Nephron (organoid): ENCODE measurements around the gene PNMT.

ENCODE experiments used
- H3K27ac Mint-ChIP-seq, 3 experiments: 2 replicates each; pipeline ENCODE4 v1.8.0; 2020; ENCODE audit warnings: mixed read lengths in 3 of 3, mild to moderate bottlenecking in 2 of 3, moderate library complexity in 1 of 3
- H3K27me3 Mint-ChIP-seq: 2 replicates; pipeline ENCODE4 v1.8.0; 2021; ENCODE audit warnings: low read depth, mild to moderate bottlenecking, moderate library complexity, mixed read lengths
- H3K36me3 Mint-ChIP-seq: 2 replicates; pipeline ENCODE4 v1.8.0; 2020; ENCODE audit warnings: low read depth, mixed read lengths
- H3K4me1 Mint-ChIP-seq: 2 replicates; pipeline ENCODE4 v1.8.0; 2020; ENCODE audit warnings: mixed read lengths
- H3K4me3 Mint-ChIP-seq, 3 experiments: 2 replicates each; pipeline ENCODE4 v1.8.0; 2020; ENCODE audit warnings: mild to moderate bottlenecking in 3 of 3, mixed read lengths in 3 of 3, moderate library complexity in 2 of 3
- H3K9me3 Mint-ChIP-seq: 2 replicates; pipeline ENCODE4 v1.8.0; 2020; ENCODE audit warnings: mixed read lengths
- CTCF ChIP-seq, 3 experiments: fragments of 200-600 bp; sonication (generic); IDR thresholded peaks; one replicate each; pipeline ENCODE4 v1.5.0; 2021; ENCODE audit warnings: antibody characterized with exemption in 3 of 3; ENCODE audit not compliant: unreplicated experiment in 3 of 3

Gene PNMT

GRCh38 chr17:39627712-39628516 is 40.3 kb upstream of the PNMT start:
- TF ChIP-seq CTCF (IDR thresholded peaks at IDR 0.05; ENCODE audit: unreplicated experiment in 3 of 3), result no peak
- H3K27me3 Mint-ChIP-seq, result peaks cover 78% of the 10 kb centered on the region
- no peaks in the 10 kb centered on the region for H3K36me3 Mint-ChIP-seq
- peak overlapping the region; percentile 67 to 71 (median 70) for H3K4me3 Mint-ChIP-seq
- H3K9me3 Mint-ChIP-seq, result no peaks in the 10 kb centered on the region
- no peak overlapping the region for H3K27ac Mint-ChIP-seq
- peaks cover 27% of the 10 kb centered on the region for H3K4me1 Mint-ChIP-seq

DNA sequence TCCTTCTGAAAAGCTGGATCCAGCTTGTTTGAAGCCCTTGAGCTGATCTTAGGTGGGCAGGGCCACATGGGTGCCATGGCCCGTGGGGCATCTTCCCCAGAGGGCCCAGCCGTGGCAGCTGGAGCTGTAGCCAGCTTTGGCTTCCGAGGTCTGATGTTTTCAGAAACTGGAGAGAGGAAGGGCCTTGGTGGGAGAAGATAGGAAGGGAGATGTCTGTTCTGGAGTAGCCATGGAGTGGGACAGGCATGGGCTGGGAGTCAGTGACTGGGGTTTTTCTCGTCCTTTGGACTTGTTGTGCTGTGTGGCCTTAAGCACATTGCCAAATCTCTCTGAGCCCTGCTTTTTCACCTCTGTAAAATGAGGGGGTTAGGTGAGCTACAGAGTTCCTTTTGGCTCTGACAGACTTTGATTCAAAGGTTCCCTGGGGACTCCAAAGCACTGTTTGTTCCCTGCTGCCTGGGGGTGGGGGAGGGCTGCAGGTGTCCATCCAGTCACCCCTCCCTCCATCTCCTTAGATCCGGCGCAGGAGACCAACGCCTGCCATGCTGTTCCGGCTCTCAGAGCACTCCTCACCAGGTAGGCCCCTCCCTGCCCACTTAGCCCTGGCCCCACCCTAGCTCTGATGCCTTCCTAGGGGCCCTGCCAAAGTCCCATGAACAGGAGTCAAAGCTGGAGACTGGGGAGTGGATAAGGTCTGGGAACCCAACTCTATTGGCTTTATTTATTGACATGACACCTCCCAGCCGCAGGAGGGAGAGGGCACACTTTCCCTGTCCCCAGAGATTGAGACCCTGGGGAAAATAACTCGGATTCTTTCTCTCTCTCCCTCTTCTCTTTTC is 39.4 kb upstream of the PNMT start:
- peaks cover 72% of the 10 kb centered on the region for H3K27me3 Mint-ChIP-seq
- H3K36me3 Mint-ChIP-seq, result no peaks in the 10 kb centered on the region
- peaks cover 27% of the 10 kb centered on the region for H3K4me1 Mint-ChIP-seq
- no peak overlapping the region for H3K27ac Mint-ChIP-seq
- TF ChIP-seq CTCF (IDR thresholded peaks at IDR 0.05; ENCODE audit: unreplicated experiment in 3 of 3), result no peak
- H3K4me3 Mint-ChIP-seq, result peak overlapping the region; percentile 18 to 34 (median 21)
- H3K9me3 Mint-ChIP-seq, result no peaks in the 10 kb centered on the region

- no peak overlapping the region for H3K27ac Mint-ChIP-seq
- no peaks in the 10 kb centered on the region for H3K9me3 Mint-ChIP-seq
- H3K4me3 Mint-ChIP-seq, result peak overlapping the region in 1 of 3 experiments; percentile 19
- peaks cover 69% of the 10 kb centered on the region for H3K27me3 Mint-ChIP-seq
- no peaks in the 10 kb centered on the region for H3K36me3 Mint-ChIP-seq
- H3K4me1 Mint-ChIP-seq, result peaks cover 31% of the 10 kb centered on the region
- no peak for TF ChIP-seq CTCF (IDR thresholded peaks at IDR 0.05; ENCODE audit: unreplicated experiment in 3 of 3)
Observed at GRCh38 chr17:39629494-39629880, 38.8 kb upstream of the PNMT start.

DNA sequence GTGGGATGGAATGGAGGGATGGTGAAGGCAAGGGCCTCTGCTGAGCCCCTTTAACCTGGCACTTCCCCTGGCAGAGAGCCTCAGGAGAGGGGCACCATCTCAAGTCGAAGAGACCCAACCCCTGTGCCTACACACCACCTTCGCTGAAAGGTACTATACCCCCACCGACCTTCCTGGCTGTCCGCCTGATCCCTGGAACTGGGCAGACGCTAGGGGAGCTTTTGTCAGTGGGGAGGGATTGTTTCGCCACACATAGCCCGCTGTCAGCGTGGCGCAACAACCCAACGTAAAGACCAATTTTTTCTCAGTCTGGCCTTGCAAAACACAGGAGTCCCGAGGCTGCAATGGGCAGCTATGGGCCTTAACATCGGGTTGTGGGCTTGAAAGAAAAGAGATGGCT is 38.4 kb upstream of the PNMT start:
- peaks cover 31% of the 10 kb centered on the region for H3K4me1 Mint-ChIP-seq
- no peaks in the 10 kb centered on the region for H3K36me3 Mint-ChIP-seq
- no peak for TF ChIP-seq CTCF (IDR thresholded peaks at IDR 0.05; ENCODE audit: unreplicated experiment in 3 of 3)
- H3K27ac Mint-ChIP-seq, result no peak overlapping the region
- H3K4me3 Mint-ChIP-seq, result no peak overlapping the region
- peaks cover 65% of the 10 kb centered on the region for H3K27me3 Mint-ChIP-seq
- no peaks in the 10 kb centered on the region for H3K9me3 Mint-ChIP-seq

DNA sequence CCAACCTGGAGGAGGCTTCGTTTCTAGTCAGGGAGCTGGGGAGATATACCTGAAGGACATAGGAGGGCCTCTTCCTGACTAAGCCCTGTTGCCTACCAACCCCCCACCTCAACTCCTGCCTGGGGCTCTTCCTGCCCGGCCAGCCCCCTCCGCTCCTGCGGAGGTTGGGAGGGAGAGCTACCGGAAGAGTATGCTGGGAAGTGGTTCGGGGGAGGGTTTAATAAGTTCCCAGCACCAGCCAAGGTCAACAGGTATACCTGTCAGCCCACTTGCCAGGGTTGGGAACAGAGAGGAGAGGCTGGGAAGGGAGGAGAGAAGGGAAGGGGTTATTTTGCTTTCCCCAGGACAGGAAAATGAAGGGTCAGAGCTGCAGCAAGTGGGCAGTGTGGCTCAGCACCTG is 36.9 kb upstream of the PNMT start:
- H3K27me3 Mint-ChIP-seq, result peaks cover 50% of the 10 kb centered on the region
- peak overlapping the region in 2 of 3 experiments; percentile 39 to 74 for H3K27ac Mint-ChIP-seq
- peak overlapping the region in 2 of 3 experiments; percentile 5 to 33 for H3K4me3 Mint-ChIP-seq
- H3K9me3 Mint-ChIP-seq, result no peaks in the 10 kb centered on the region
- TF ChIP-seq CTCF (IDR thresholded peaks at IDR 0.05; ENCODE audit: unreplicated experiment in 3 of 3), result no peak
- H3K4me1 Mint-ChIP-seq, result peaks cover 19% of the 10 kb centered on the region
- H3K36me3 Mint-ChIP-seq, result no peaks in the 10 kb centered on the region
